KMS-11 (cell line): ENCODE results near the gene CT45A9.
"Not testable (repeated sequence)": the region's sequence is repeated elsewhere in the genome, so short reads cannot be mapped to it uniquely, and the experiment has no call there.

Experiments used
- H2AFZ ChIP-seq: fragments of 200-600 bp; sonication (generic); 2 replicates; pipeline ENCODE4 v1.6.1; 2016; ENCODE audit warnings: antibody characterized with exemption, mixed run types, low read depth
- H3K27ac ChIP-seq: fragments of 200-600 bp; sonication (generic); 2 replicates; pipeline ENCODE4 v1.6.1; 2016; ENCODE audit warnings: mild to moderate bottlenecking, mixed run types
- H3K27me3 ChIP-seq: fragments of 200-600 bp; sonication (generic); 2 replicates; pipeline ENCODE4 v1.6.1; 2017; ENCODE audit warnings: mild to moderate bottlenecking, low read depth, mixed run types, moderate library complexity; ENCODE audit not compliant: insufficient read depth
- H3K36me3 ChIP-seq: fragments of 200-600 bp; sonication (generic); 2 replicates; pipeline ENCODE4 v1.6.1; 2017; ENCODE audit warnings: mild to moderate bottlenecking, mixed run types; ENCODE audit not compliant: insufficient read depth
- H3K4me1 ChIP-seq: fragments of 200-600 bp; sonication (generic); 2 replicates; pipeline ENCODE4 v1.6.1; 2016; ENCODE audit warnings: mild to moderate bottlenecking, low read depth, mixed run types; ENCODE audit not compliant: poor library complexity, severe bottlenecking
- H3K4me2 ChIP-seq: fragments of 200-600 bp; sonication (generic); 2 replicates; pipeline ENCODE4 v1.7.0; 2016; ENCODE audit warnings: mild to moderate bottlenecking, mixed run types
- H3K4me3 ChIP-seq: fragments of 200-600 bp; sonication (generic); IDR thresholded peaks from 2 replicates; pipeline ENCODE4 v1.6.1; 2017; ENCODE audit warnings: low read depth, low read length, mixed read lengths; ENCODE audit not compliant: insufficient read depth
- H3K79me2 ChIP-seq: fragments of 200-600 bp; sonication (generic); 2 replicates; pipeline ENCODE4 v1.6.1; 2016; ENCODE audit warnings: low read depth, mixed run types; ENCODE audit not compliant: insufficient read depth
- H3K9ac ChIP-seq: fragments of 200-600 bp; sonication (generic); 2 replicates; pipeline ENCODE4 v1.6.1; 2016; ENCODE audit warnings: mild to moderate bottlenecking, mixed run types
- H4K20me1 ChIP-seq: fragments of 200-600 bp; sonication (generic); 2 replicates; pipeline ENCODE4 v1.6.1; 2016; ENCODE audit warnings: mild to moderate bottlenecking, mixed run types; ENCODE audit not compliant: insufficient read depth
- TF ChIP-seq, protein P1 (sequence below): fragments of 200-600 bp; sonication (generic); conservative IDR thresholded peaks from 2 replicates; pipeline ENCODE4 v1.6.1; 2017; ENCODE audit warnings: low read depth, mild to moderate bottlenecking, antibody characterized with exemption, low read length, moderate library complexity, mixed read lengths

The CT45A9 gene

DNA sequence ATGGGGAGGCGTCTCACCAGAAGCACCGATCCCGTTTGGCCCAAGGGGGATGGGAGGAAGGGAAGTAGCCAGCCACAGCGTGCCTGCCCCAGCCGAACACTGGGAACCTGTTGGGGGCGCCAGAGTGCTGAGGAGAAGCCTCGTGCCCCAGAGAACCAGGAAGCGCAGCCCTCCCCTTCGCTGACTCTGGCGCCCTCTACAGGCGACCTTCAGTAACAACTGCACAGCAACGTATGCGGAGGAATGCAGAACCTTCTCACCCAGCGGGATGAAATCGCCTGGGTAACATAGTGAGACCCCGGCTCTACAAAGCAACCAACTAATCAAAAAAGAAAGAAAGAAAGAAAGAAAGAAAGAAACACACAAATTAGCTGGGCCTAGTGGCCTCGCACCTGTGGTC lies at the start of gene CT45A9:
Gene CT45A9, minus strand, starts transcription at position 101 of the 400 bp plus-strand sequence. CDS start 3,751 bp downstream, outside the sequence.
- H3K36me3 ChIP-seq, H2AFZ ChIP-seq, H3K4me2 ChIP-seq, H4K20me1 ChIP-seq, H3K27me3 ChIP-seq, H3K4me3 ChIP-seq, H3K9ac ChIP-seq, H3K4me1 ChIP-seq, H3K27ac ChIP-seq, H3K79me2 ChIP-seq: not testable (repeated sequence)

DNA sequence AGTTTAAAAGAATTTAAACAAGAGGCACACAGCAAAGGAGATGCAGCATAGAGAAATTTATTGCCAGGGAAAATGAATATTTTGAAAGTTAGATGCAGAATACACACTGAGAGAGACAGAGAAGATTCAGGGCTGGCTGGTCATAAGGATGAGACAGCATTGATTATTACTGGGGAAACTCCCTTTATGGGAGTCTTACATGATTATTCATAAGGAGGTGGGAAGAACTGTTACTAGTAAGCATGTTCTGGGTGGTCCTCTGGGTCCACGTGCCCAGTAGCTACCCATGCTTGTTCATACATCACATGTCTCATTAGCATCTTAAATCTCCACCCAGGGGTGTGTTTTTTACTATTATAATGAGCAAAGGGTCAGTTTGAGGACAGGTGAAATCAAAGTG lies 48.9 kb upstream of the CT45A9 start:
- not testable (repeated sequence) for H3K27me3 ChIP-seq, H3K4me2 ChIP-seq, H3K27ac ChIP-seq, H3K9ac ChIP-seq, H3K36me3 ChIP-seq, H3K4me3 ChIP-seq, H3K4me1 ChIP-seq, H2AFZ ChIP-seq, H3K79me2 ChIP-seq, H4K20me1 ChIP-seq

DNA sequence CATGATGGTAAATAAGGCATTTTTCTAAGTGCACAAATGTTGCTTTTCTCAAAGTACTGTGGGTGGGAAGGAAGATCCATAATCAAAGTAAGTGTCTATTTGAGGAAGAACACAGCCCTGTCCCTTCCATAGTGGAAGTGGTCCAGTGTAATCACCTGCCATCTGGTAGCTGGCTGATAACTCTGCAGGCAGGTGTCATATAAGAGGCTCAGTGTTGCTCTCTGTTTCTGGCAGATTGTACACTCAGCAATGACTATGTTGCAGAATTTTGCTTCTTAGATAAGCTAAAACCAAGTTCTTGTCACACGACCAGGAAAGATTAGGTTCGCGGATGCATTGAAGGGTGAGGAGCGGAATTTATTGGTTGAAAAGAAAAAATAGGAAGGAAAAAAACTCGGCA lies 42.8 kb upstream of the CT45A9 start:
- Histone ChIP-seq H3K27ac (no peak overlapping the region), H3K36me3 (no peaks in the 10 kb centered on the region), H4K20me1 (no peaks in the 10 kb centered on the region), H3K9ac (no peak overlapping the region), H3K4me3 (no peak overlapping the region), H3K79me2 (no peaks in the 10 kb centered on the region), H3K4me2 (no peak overlapping the region), H3K27me3 (no peaks in the 10 kb centered on the region), H2AFZ (no peak overlapping the region), H3K4me1 (no peaks in the 10 kb centered on the region)
- TF ChIP-seq, protein P1, sequence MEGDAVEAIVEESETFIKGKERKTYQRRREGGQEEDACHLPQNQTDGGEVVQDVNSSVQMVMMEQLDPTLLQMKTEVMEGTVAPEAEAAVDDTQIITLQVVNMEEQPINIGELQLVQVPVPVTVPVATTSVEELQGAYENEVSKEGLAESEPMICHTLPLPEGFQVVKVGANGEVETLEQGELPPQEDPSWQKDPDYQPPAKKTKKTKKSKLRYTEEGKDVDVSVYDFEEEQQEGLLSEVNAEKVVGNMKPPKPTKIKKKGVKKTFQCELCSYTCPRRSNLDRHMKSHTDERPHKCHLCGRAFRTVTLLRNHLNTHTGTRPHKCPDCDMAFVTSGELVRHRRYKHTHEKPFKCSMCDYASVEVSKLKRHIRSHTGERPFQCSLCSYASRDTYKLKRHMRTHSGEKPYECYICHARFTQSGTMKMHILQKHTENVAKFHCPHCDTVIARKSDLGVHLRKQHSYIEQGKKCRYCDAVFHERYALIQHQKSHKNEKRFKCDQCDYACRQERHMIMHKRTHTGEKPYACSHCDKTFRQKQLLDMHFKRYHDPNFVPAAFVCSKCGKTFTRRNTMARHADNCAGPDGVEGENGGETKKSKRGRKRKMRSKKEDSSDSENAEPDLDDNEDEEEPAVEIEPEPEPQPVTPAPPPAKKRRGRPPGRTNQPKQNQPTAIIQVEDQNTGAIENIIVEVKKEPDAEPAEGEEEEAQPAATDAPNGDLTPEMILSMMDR, result no peak

DNA sequence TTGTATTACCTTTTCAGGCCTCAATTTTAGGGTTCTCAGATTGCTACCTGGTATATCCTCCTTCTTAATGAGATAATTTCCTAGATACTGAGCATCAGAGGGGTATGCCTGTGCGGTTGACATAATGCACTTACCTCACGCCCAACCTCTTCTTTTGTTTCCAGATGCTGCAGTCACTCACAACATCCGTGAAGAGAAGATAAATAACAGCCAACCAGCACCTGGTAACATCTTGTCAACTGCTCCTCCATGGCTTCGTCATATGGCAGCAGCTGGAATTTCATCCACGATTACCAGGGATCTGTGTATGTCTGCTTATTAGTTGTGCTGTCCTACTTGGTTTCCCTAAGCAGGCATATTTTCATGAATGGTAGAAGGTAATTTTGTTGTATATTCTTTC lies 38.6 kb upstream of the CT45A9 start:
- H4K20me1 ChIP-seq, result no peaks in the 10 kb centered on the region
- H3K79me2 ChIP-seq, result no peaks in the 10 kb centered on the region
- TF ChIP-seq, protein P1, result no peak
- no peaks in the 10 kb centered on the region for H3K4me1 ChIP-seq
- no peaks in the 10 kb centered on the region for H3K27me3 ChIP-seq
- H3K36me3 ChIP-seq, result no peaks in the 10 kb centered on the region
- no peak overlapping the region for H3K9ac ChIP-seq
- H3K4me2 ChIP-seq, result no peak overlapping the region
- H3K4me3 ChIP-seq, result no peak overlapping the region
- no peak overlapping the region for H3K27ac ChIP-seq
- H2AFZ ChIP-seq, result no peak overlapping the region

GRCh38 chrX:135893294-135893817 lies 21.7 kb upstream of the CT45A9 start, which contains the start of the genes CT45A10 and SAGE1:
Gene CT45A10 (minus strand): TSS chrX:135893444. CDS start chrX:135885344, 8,100 bp downstream.
Gene SAGE1 (plus strand): TSS chrX:135893716. CDS start chrX:135896243, 2,527 bp downstream.
- Histone ChIP-seq H3K79me2 (no peaks in the 10 kb centered on the region), H3K27ac (no peak within 1 kb of the TSS), H4K20me1 (no peaks in the 10 kb centered on the region), H2AFZ (no peak within 1 kb of the TSS), H3K9ac (no peak within 1 kb of the TSS), H3K4me2 (no peak within 1 kb of the TSS), H3K27me3 (no peaks in the 10 kb centered on the region), H3K4me1 (no peaks in the 10 kb centered on the region), H3K36me3 (no peaks in the 10 kb centered on the region), H3K4me3 (no peak within 1 kb of the TSS)
- TF ChIP-seq, protein P1, result no peak
